LNCaP clone FGC (cell line): Measurements from ENCODE around the gene MND1.

ENCODE experiments used
- DNase-seq: peaks from one replicate; pipeline ENCODE4 v3.0.0-alpha.2; 2011; ENCODE audit warnings: low read depth
- H3K4me3 ChIP-seq: 2 replicates; pipeline ENCODE4 v1.5.1; 2011; ENCODE audit warnings: mild to moderate bottlenecking, low read depth, low read length, control low read depth
- TF ChIP-seq, protein P1 (sequence below): IDR thresholded peaks from 2 replicates; pipeline ENCODE4 v1.5.1; 2012; ENCODE audit warnings: mild to moderate bottlenecking; ENCODE audit not compliant: control insufficient read depth, insufficient read depth; ENCODE audit errors: extremely low read depth

Gene MND1

DNA sequence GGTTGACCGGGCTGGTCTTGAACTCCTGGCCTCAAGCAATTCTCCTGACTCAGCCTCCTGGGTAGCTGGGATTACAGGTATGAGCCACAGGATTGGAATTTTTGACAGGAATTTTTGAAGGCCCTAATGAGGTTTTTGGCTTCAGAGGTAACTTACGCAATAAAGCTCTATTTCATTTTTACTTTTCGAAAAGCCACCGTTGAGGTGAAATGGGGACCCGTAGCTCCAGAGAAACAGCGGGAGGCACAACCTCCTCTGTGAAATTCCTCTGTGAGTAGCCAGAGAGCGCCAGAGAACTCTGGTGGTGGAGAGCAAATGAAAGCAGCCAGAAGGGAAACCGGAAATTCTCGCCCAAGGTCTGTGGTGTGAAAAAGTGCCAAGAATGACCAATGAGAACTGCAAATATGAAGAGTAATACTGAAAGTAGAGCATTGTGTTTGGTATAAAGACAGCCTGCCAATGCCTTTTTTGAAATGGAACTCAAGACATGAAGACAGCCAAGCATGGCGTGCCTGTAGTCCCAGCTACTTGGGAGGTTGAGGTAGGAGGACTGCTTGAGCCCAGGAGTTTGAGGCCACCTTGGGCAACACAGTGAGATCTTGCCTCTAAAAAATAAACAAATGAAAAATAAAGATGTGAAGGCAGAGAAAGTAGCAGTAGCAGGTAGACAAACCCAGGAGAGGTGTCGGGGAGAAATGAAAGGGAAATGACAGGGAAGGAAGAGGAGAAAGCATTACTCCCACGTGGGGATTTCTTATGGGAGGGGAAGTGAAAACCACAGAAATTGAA is 88.7 kb downstream of the MND1 start:
- TF ChIP-seq, protein P1, sequence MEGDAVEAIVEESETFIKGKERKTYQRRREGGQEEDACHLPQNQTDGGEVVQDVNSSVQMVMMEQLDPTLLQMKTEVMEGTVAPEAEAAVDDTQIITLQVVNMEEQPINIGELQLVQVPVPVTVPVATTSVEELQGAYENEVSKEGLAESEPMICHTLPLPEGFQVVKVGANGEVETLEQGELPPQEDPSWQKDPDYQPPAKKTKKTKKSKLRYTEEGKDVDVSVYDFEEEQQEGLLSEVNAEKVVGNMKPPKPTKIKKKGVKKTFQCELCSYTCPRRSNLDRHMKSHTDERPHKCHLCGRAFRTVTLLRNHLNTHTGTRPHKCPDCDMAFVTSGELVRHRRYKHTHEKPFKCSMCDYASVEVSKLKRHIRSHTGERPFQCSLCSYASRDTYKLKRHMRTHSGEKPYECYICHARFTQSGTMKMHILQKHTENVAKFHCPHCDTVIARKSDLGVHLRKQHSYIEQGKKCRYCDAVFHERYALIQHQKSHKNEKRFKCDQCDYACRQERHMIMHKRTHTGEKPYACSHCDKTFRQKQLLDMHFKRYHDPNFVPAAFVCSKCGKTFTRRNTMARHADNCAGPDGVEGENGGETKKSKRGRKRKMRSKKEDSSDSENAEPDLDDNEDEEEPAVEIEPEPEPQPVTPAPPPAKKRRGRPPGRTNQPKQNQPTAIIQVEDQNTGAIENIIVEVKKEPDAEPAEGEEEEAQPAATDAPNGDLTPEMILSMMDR = peak; percentile 73
- DNase-seq = peak; percentile 75
- H3K4me3 ChIP-seq = no peak overlapping the region

DNA sequence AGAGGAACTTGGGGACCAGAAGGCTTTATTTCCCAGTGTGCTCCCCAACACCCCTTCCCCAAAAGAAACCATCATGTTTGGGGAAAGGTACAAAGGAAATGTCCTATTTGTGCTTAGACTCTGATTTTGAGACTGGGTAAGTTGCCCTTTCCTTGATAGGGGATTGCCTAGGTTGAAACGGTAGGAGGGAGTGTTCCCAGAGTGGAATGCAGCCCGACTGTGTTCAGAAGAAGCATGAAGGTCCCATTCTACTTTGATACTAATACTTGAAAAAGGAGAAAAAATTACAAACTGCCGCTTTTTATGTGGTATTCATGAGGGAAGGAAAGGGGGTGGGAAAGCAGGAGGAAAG is 89.2 kb downstream of the MND1 start:
- DNase-seq = no peak
- TF ChIP-seq, protein P1 = no peak
- H3K4me3 ChIP-seq = no peak overlapping the region

DNA sequence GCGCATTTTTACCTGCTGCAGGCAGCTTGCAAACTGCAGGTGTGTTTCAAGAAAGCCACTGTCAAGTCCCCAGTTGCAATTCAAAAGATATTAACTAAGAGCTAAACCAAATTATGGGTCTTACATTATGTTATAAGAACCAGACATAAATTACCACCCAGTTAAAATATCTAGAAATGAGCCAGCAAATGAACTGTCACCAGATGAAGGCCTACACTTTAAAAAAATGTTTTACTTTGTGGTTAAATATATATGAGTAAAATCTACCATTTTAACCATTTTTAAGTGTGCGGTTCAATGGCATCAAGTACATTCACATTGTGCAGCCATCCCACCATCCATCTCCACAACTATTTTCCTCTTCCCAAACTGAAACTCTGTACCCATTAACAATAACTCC is 89.7 kb downstream of the MND1 start:
- no peak overlapping the region for H3K4me3 ChIP-seq
- TF ChIP-seq, protein P1 = no peak
- DNase-seq = no peak

DNA sequence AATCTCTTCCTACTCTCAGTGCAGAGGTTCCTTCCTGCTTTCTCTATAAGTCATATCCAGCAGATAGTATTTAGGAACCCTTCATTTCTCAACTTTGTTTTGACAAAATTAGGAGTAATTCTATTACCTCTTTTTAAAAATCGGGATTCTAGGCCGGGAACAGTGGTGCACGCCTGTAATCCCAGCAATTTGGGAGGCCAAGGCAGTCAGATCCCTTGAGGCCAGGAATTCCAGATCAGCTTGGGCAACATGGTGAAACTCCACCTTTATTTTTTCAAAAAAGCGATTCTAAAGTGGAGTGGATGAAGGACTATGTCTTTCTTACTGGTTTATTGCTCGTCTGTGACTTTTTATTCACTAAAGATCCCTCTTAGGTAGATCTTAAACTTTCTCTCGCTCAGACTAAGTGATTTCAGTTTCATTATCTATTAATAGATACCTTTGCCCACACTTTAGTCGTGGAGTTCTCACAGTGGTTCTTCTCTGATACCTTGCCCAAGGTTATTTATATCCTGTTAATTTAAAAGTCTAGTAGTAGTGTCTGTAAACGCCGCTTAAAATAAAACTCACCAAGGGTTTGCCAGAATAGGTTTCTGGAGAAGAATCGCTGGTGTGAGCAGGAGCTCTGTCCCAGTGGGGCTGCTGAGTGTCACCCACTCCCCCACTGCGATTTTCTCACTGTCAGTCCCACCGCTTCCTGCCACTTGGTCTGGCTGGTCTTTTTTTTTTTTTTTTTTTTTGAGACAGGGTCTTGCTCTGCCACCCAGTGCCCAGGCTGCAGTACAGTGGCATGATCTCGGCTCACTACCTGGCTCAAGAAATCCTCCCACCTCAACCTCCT is 94.6 kb downstream of the MND1 start:
- no peak overlapping the region for H3K4me3 ChIP-seq
- no peak for DNase-seq
- TF ChIP-seq, protein P1 = no peak

DNA sequence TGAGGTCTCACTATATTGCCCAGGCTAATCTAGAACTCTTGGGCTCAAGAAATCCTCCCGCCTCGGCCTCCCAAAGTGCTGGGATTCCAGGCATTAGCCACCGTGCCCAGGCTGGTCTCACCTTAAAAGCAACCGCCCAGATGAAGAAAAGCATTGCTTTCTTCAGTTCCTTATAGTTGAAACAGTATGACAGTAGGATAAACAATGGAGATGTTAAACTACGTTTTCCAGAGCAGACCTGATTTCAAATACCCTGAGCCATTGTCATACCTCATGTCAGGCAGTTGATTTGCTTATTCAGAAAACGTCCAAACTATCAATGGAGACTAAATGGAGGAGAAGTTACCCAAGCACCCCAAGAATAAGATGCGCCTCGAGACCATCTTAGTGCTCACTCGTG is 95.3 kb downstream of the MND1 start:
- no peak overlapping the region for H3K4me3 ChIP-seq
- TF ChIP-seq, protein P1 = no peak
- DNase-seq = no peak

DNA sequence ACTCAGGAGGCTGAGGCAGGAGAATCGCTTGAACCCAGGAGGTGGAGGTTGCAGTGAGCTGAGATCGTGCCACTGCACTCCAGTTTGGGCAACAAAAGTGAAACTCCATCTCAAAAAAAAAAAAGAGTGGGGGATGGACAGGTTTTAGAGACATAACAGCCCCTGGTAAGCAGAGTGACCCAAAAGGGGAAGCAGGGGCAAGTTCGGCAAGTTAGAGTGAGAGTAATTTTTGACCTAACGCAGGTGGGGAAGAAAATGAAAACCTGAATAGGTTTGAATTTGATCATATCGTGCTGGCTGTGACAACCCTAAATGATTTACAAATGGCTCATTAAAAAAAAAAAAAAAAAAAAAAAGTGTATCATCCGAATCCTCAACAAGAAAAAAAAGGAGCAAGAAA is 96.0 kb downstream of the MND1 start:
- TF ChIP-seq, protein P1 = no peak

More for the DNA sequence above, 96.0 kb downstream of the MND1 start:
- no peak overlapping the region for H3K4me3 ChIP-seq
- no peak for DNase-seq
